Suppressor macrophage treated with lipopolysaccharide for 4 hours (primary cell): Measurements from ENCODE around the gene RPS6KB2.

Source experiments
- DNase-seq: peaks from one replicate; pipeline ENCODE4 v3.0.0-alpha.2; 2020

RPS6KB2 gene

DNA sequence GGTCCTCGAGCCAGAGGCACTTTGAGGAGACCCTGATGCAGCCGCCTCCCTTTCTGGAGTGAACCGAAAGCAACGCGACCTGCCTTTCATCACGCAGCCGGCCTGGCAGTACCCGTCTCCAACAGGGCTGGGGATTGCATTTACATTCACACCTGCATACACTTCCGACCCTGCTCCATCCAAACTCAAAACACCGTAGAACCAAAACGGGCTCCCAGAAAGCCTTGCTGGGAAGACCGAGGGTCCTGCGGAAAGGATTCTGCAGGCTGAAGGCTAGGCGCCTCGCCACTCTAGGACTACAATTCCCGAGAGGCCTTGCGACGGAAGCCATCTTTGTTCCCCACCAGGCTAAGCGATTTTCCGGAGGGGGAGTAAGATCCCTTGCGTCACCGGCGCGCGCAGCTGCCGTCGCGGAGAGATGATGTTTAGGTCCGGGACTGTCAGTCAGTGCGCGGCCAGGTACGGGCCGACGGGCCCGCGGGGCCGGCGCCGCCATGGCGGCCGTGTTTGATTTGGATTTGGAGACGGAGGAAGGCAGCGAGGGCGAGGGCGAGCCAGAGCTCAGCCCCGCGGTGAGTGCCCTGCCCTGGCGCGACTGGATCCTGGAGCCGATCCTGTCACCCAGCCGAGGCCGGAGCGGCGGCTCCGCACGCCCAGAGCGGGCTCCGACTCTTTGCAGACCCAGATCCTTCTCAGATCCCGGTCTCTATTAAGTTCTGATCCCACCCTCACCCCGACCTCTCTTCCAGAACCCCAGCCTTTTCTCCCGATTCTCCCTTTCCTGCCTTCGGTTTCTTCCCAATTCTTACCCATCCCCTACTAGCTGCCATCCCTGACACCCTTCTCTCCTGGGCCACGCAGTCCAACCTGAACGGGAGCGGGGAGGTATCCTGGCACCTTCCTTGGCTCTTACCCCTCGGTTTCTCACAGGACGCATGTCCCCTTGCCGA, at the start of gene RPS6KB2:
Gene RPS6KB2 (plus strand): TSS at position 443 of the 950 bp plus-strand sequence. CDS start 52 bp downstream, at position 495.
- DNase-seq: peak; percentile 98

DNA sequence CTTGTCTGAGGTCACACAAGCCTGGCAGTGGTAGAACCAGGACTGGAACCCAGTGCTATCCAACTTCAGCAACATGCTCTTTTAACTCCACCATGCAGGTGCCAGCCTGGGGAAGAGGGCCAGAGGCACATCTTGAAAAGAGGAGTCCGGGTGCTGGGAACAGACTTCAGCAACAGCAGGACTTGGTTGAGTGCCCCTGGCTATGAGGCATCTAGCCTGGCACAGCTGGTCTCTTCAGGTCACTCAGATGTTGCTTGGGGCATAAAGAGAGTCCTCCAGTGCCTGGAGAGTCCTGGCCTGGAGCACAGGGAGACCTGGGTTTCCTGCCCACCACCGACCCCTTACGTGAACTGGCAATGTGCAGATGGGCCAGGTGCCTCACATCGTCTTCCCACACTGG, 49.8 kb upstream of the RPS6KB2 start:
- DNase-seq: no peak

DNA sequence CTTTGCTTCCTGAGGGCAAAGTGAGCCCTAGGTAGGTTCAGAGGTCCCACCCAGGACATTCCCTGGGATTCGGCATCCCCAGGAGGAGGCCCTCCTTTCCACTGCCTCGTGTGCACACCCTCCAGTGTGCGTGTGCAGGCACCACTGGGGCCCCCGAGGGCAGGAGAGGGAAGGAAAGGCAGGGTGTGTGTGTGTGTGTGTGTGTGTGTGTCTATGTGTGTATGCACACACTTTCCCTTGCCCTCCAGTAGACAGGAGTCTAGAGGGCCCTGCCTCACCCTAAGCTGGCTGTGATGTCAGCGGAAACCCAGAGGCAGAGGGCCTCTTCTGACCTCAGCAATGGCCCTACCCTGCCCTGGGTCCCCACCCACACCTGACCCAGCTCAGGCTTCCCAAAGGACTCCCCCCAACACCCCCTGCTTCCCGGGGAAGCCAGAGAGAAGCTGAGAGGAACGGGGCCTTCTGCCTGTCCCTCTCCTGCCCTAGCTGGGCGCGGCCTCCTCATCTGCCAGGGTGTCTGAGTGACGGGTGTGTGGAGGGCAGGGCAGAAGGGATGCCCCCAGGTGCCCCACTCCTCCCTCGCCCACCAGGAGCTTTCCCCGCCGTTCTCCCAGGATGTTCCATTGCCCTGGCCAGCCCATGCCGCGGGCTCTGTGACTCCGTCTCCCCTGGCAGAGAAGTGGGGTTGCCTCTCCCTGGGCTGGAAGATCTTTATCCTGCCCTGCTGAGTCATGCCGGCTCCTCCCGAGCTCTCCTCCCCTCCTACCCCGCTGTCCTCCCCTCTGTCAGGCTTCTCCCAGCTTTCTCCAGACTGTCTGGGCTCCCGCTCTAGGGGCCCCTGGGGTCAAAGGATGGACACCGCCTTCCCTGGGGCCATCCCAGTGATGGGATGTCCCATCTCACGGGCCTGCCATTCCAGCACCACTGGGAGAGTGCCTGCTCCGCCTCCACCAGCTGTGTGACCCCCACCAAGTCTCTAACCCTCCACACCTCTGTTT, 48.9 kb upstream of the RPS6KB2 start:
- DNase-seq: peak; percentile 53

DNA sequence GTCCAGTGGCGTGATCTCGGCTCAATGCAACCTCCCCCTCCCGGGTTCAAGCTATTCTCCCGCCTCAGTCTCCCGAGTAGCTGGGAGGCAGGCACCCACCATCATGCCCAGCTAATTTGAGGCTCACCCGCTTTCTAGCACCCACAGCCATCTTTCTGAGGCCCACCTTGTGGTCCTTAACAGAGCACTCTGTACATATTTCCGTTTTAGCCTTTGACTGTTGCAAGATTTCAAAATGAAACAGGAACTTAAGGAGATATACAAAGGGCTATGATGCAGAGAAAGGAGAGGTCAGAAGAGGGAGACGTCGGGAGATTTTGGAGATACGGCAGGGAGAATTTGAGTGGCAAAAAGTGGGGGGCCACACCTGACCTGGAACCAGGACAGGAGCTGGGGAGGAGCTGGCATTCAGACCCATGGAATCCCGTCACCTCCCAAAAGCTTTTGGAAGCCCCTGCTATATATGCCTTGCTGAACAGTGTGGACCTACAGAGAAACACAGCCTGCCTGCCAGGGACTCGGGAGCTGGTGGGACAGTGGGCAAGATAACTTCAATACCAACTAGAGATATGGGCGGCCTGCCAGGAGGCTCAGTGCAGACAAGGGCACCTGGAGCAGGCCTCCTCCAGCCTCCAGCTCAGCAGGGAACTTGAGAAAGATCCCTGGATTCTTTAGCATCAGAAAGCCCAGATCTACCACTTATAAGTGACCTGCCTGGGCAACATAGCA, 46.9 kb upstream of the RPS6KB2 start:
- DNase-seq: peak; percentile 79

DNA sequence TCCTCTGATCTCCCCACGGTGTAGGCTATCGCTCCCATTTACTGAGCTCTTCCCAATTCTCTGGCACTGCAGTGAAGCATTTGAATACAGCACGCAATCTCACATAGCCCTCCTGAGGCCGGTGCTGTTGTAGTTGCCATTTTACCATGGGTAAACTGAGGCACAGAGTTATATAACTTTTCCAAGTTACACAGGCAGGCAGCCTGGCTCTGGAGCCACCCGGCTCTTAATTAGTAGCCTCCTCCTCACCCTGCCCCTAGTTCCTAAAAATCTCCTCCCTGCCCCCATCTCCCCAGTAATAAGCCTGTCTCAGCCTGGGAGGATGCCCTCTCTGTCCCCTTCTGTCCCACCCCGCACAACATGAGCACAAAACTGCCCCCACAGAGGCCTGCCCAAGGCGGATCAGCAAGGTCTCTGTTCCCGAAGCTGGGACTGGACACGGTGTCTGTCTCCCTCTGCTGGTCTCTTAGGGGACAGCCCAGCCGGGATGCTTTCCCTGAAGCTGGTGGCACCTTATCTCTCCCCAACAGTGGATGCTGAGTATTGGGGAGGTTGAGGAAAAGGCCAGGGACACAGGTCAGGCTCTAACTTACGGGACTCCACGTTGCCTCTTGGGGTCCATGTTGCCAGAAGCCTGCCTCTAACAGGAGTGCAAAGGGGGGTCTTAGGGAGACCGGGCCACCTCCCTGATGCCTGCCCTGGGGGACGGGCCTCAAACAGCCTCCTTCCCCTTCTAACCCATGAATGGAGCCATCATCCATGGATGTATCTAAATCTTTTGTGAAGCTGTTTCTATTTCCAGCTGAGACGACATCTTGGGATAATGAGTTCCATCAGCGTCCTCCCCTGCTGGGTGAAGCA, 45.8 kb upstream of the RPS6KB2 start:
- DNase-seq: peak; percentile 88

DNA sequence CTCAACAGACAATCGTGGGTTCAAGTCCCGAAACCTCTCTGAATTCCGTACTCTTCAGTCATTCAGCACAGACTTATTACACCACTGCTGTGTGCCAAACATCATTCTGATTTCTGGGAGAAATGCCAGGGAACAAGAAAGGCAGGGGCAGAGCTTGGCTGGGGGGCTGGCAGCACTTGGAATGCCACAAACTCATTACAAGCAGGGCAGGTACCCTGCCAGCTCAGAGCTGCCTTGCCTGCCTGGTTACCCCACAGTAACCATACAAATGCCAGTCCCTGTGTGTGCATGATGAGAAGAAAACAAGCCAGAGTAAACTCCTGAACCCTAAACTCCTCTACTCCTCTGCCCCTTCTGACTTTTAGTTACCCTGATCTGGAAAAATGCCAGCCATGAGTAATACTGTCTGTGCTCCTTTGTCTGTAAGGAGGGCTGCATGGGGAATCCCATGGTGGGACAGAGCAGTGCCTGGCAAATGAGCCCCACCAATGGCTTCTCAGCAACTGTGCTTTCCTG, 43.4 kb upstream of the RPS6KB2 start:
- DNase-seq: peak; percentile 44

DNA sequence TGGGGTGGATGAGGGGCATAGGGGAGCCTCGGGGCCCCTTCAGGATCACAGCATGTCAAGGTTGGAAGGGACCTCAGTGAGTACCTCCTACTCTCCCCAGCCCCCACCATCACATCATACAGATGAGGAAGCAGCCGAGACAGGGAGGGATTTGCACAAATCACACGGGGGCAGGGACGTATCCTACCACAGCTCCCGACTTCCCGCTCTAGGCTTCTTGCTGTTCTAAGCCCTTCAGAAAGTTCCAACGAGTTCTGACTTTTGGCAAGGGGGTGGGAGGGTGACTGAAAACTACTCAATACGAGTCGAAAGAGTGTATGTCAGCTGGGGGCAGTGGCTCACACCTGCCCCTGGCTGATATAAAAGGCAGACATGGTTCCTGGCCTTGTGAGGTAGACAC, 41.2 kb upstream of the RPS6KB2 start:
- DNase-seq: peak; percentile 46

DNA sequence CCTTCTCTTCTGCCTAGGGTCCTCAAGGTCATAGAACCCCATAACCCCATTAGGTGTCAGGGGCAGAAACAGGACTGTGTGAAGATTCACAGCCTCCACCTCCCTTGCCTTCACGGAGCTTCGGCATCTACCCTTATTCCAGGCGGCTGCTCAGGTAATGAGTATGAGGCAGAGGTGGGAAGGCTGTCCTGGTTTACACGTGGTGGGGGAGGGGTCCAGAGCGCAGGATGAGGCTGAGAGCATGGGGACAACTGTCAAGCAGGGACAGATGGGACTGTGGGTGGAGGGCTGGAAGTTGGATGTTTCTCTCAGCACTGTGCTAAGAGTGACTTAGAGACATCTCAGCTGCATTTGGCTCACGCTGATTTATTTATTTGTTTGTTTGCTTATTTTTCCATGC, 40.8 kb upstream of the RPS6KB2 start:
- no peak for DNase-seq

DNA sequence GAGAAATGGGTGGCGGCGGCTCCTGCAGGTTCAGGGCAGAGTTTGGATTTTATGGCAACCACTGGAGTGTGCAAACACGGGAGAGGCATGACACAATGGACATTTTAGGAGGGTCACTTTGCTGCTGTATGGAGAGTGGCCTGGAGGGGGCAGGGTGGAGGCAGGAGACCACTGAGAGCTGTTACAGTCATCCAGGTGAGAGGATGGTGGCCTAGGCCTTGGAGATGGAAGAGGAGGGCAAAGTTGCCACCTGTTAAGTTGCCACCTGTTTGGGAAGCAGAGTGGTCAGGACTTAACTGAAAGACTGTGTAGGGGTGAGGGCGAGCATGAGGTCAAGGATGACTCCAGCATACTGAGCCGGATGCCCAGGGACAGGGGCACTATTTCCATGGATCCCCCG, 38.8 kb upstream of the RPS6KB2 start:
- DNase-seq: no peak

DNA sequence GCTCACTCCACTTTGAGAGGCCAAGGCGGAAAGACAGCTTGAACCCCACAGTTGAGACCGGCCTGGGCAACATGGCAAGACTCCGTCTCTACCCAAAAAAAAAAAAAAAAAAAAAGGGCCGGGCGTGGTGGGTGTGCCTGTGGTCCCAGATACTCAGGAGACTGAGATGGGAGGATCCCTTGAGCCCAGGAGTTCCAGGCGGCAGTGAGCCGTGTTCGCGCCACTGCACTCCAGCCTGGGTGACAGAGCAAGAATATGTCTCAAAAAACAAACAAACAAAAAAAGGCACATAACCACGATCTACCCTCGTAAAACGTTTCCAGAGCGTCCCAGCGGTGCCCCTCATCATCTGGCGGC, 37.4 kb upstream of the RPS6KB2 start:
- DNase-seq: no peak

DNA sequence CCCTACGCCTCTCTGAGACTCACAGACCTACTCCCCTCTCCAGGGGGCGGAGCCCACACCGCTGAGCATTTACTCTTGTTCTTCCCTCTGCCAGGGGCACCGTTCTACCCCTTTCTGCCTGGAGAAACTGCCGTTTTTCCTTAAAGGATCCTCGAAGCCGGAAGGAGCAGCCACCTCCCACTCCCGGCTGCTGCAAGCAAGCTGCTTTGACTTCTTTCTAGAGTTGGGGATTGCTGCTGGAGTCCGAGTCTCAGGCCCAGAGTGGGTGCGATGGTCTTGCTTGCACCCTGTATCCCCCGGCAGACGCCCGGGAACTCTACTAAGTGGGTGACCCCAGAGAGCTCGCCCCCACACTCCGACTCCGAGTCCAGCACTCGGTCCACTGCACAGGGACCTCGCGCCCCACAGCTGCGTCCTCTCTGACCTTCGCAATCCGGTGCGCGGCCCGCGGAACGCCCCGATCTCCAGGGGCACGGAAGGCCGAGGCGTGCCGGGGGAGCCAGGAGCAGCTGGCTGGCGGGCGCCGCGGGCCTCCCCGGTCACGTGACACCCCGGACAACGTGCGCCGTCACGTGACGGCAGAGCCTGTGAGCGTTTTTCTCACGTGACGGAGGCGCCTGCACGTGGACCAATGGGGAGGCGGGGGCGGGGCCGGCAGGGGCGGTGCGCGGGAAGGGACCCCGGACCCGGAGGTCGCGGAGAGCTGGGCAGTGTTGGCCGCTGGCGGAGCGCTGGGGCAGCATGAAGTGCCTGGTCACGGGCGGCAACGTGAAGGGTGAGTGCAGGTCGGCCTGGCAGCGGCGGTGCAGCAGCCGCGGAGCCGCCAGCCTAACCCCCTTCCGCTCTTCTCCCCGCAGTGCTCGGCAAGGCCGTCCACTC, 36.8 kb upstream of the RPS6KB2 start, which contains the start of gene RAD9A:
Gene RAD9A (plus strand): TSS at position 683 of the 879 bp plus-strand sequence. CDS start 59 bp downstream, at position 742.
- DNase-seq: peak; percentile 98

DNA sequence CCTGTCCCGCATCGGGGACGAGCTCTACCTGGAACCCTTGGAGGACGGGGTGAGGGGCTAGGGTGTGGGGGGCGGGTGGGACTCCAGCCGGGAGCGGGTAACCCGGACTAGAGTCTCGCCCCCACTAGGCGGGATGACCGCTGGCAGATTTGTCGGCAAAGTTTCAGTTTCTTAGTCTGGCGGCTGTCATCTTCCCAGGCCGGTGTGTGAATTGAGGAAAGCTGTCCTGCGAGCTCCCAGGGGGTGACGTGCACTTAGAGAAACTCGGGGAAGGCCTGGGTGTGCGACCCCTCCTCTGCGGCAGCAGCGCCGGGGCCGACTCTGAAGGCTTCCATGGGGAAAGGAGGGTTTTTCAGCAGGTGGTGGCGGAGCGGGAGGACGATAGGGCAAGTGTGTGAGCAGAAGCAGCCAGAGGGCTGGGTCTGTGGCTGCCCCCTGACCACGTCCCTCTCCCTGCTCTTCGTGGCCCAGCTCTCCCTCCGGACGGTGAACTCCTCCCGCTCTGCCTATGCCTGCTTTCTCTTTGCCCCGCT, 36.0 kb upstream of the RPS6KB2 start:
- DNase-seq: peak; percentile 59

DNA sequence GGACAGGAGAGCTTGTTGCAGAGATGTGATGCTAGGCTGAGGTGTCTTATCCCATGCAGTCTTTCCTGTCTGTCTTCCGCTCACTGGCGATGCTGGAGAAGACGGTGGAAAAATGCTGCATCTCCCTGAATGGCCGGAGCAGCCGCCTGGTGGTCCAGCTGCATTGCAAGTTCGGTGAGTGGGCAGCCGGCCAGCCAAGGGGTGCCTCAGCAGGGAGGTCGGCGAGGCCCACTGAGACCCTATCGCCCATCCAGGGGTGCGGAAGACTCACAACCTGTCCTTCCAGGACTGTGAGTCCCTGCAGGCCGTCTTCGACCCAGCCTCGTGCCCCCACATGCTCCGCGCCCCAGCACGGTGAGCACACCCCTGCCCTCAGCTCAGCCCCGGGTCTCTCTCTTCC, 34.9 kb upstream of the RPS6KB2 start:
- DNase-seq: no peak

DNA sequence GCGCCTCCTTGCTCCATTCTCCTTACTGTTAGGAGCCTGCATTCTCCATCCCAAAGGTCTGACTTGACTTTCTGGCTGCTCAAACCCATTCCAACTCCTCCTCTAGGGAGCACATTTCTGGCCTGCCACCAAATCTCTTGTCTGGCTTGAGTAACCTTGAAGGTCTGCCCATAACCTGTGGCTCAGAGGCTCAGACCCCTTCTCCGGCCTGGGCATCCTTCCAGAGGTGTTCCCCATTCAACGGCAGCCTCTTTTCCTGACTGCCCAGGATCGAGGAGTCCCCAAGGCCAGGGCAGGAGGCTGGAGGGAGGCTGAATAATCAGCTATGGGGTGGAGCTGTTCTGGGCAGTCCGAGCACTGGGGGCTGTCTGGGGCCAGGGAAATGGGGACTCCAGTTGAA, 34.3 kb upstream of the RPS6KB2 start:
- no peak for DNase-seq

DNA sequence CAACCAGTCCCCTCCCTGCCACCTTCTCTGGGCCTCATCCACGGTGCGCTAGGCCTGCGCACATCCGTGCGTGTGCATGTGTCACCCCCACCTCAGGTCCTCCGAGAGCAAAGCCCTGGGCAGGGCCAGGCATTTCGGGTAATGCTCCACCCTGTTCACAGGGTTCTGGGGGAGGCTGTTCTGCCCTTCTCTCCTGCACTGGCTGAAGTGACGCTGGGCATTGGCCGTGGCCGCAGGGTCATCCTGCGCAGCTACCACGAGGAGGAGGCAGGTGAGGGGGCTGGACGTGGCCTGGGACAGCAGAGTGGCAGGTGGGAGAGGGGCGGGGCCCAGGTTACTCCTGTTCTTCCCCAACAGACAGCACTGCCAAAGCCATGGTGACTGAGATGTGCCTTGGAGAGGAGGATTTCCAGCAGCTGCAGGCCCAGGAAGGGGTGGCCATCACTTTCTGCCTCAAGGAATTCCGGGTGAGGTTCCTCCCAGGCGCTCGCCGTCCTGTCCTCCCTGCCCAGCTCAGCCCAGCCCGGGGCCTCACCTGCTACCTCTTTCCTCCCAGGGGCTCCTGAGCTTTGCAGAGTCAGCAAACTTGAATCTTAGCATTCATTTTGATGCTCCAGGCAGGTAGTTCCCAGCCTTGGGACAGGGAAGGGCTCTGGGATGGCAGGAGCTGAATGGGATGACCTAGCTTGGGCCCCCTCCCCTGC, 32.6 kb upstream of the RPS6KB2 start:
- no peak for DNase-seq

DNA sequence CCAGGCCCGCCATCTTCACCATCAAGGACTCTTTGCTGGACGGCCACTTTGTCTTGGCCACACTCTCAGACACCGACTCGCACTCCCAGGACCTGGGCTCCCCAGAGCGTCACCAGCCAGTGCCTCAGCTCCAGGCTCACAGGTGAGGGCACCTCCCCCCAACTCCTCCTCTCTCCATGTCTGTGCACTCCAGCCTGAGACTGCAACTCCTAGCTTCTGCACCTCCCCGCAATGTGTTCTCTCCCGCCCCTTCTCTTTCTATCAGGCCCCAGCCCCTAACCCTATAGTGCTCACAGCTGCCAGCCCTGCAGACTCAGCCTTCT, 32.1 kb upstream of the RPS6KB2 start:
- no peak for DNase-seq

DNA sequence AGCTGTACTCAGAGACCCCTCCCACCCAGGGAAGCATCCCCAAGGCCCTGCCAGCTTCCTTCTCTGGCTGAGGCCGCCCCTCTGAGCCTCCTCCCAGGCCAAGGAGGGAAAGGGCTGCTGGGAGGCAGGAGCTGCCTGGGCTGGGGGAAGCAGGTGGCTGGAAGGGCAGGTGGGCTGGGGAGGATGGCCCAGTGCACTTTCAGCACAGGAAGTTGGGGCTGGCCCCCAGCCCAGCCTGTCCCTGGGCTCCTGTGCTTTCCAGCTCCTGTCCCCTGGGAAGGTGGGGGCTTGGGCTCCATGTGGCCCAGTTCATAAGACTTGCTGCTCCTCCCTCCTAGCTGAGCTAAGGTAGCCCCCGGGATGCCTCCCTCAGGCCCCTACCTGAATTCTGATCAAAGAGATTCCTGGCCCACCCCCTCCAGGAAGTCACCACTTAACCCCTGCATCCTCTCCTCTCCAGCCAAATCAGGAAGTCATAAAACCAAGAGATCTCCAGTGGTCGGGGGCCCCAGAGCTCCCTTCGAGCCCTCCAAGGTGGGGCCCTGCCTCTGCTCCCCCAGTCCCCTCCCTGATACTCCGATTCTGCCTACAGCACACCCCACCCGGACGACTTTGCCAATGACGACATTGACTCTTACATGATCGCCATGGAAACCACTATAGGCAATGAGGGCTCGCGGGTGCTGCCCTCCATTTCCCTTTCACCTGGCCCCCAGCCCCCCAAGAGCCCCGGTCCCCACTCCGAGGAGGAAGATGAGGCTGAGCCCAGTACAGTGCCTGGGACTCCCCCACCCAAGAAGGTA, 31.5 kb upstream of the RPS6KB2 start:
- DNase-seq: no peak

DNA sequence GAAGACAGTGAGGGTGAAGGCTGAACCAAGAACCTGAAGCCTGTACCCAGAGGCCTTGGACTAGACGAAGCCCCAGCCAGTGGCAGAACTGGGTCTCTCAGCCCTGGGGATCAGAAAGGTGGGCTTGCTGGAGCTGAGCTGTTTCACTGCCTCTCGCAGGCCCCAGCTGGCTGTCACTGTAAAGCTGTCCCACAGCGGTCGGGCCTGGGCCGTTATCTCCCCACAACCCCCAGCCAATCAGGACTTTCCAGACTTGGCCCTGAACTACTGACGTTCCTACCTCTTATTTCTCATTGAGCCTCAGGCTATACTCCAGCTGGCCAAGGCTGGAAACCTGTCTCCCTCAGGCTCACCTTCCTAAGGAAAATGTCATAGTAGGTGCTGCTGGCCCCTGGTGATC, 30.8 kb upstream of the RPS6KB2 start:
- no peak for DNase-seq
